Lower leg skin (tissue), 4 donors: ENCODE results near the gene TMEM243. TPM values are rescaled to one million over a fixed set of nuclear protein-coding genes. Genes with fewer than 3 reads are reported as not detected.

Experiments
- DNase-seq, 2 donors: peaks; one replicate each; pipeline ENCODE4 v3.0.0-alpha.2; 2019; ENCODE audit warnings: low spot score in 2 of 2
- H3K4me3 ChIP-seq: fragments of 200-600 bp; sonication (generic); 2 replicates; pipeline ENCODE4 v1.5.1; 2017; ENCODE audit warnings: mild to moderate bottlenecking, low read depth; ENCODE audit not compliant: poor library complexity, severe bottlenecking
- POLR2A ChIP-seq, 2 donors: fragments of 450-650 bp; IDR thresholded peaks; one replicate each; pipeline ENCODE4 v1.6.1; 2016 to 2017; ENCODE audit warnings: antibody characterized with exemption in 2 of 2, mild to moderate bottlenecking in 1 of 2, moderate library complexity in 1 of 2
- WGBS, 2 donors: methylation state at CpG; one replicate each; pipeline ENCODE4 v1.1.5; 2018; 5-methylcytosine and 5-hydroxymethylcytosine counted together
- intact Hi-C: fragments of 100-400 bp; cut with DNase I; formaldehyde crosslinking; loops from one replicate; pipeline ENCODE4 v1.15.0; 2023; ENCODE audit warnings: low total_unique reads
- total RNA-seq, 4 donors: library from RNA; depleted of rRNA; stranded (reverse); fragments of >200 nt; gene quantifications; one replicate each; pipeline ENCODE4 v1.1.0, GENCODE V29; 2016
- TF ChIP-seq, protein P1 (sequence below), 3 donors: fragments of 450-650 bp; IDR thresholded peaks; one replicate each; pipeline ENCODE4 v1.5.1; 2016; ENCODE audit warnings: antibody characterized with exemption in 3 of 3, mild to moderate bottlenecking in 3 of 3, moderate library complexity in 2 of 3

Gene TMEM243
- total RNA-seq, 4 donors from 2014 or later = 29.4 to 60.6 (median 38.0) TPM

GRCh38 chr7:87159538-87159937 is 60.0 kb downstream of the TMEM243 start:
- intact Hi-C loops = no loop called here
- 75 to 81% methylated on average over 2 of the region's 2 CpGs for WGBS, 2 donors
- no peak for TF ChIP-seq POLR2A (IDR thresholded peaks at IDR 0.05)
- TF ChIP-seq, protein P1, sequence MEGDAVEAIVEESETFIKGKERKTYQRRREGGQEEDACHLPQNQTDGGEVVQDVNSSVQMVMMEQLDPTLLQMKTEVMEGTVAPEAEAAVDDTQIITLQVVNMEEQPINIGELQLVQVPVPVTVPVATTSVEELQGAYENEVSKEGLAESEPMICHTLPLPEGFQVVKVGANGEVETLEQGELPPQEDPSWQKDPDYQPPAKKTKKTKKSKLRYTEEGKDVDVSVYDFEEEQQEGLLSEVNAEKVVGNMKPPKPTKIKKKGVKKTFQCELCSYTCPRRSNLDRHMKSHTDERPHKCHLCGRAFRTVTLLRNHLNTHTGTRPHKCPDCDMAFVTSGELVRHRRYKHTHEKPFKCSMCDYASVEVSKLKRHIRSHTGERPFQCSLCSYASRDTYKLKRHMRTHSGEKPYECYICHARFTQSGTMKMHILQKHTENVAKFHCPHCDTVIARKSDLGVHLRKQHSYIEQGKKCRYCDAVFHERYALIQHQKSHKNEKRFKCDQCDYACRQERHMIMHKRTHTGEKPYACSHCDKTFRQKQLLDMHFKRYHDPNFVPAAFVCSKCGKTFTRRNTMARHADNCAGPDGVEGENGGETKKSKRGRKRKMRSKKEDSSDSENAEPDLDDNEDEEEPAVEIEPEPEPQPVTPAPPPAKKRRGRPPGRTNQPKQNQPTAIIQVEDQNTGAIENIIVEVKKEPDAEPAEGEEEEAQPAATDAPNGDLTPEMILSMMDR (IDR thresholded peaks at IDR 0.05) = no peak
- H3K4me3 ChIP-seq = no peak overlapping the region
- DNase-seq = no peak

GRCh38 chr7:87156709-87157108 is 62.8 kb downstream of the TMEM243 start:
- DNase-seq = no peak
- TF ChIP-seq, protein P1 (IDR thresholded peaks at IDR 0.05) = no peak
- TF ChIP-seq POLR2A (IDR thresholded peaks at IDR 0.05) = no peak
- H3K4me3 ChIP-seq = no peak overlapping the region
- intact Hi-C loops = no loop called here
- WGBS, 2 donors = 52 to 57% methylated on average over 2 of the region's 2 CpGs

- no peak for DNase-seq
- intact Hi-C loops = no loop called here
- no peak for TF ChIP-seq POLR2A (IDR thresholded peaks at IDR 0.05)
- TF ChIP-seq, protein P1 (IDR thresholded peaks at IDR 0.05) = no peak
- WGBS, 2 donors = 77 to 88% methylated on average over 3 of the region's 3 CpGs
- no peak overlapping the region for H3K4me3 ChIP-seq
These were observed 63.7 kb downstream of the TMEM243 start for GRCh38 chr7:87155788-87156187.

DNA sequence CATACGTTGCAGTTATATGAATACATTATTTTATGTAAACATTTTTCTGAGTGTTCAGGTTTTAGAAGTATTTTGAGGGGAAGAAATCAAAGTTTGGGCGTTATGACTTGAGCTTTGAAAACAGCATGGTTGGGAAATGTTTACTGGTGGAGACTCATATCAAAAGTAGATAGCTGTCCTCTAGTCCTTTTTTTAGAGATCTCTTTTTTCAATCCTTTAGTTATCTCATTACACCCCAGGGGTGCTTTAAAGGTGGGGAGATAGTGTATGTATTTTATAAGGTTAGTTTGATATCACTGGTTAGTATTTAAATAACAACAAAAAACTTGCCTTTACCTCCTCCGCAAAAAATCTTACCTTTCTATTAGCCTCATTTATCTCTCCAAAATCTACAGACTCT is 65.0 kb downstream of the TMEM243 start:
- intact Hi-C loops = no loop called here
- TF ChIP-seq, protein P1 (IDR thresholded peaks at IDR 0.05) = no peak
- TF ChIP-seq POLR2A (IDR thresholded peaks at IDR 0.05) = no peak
- DNase-seq = no peak
- H3K4me3 ChIP-seq = no peak overlapping the region
- WGBS, 2 donors = 32 to 34% methylated on average over 3 of the region's 3 CpGs

- intact Hi-C loops = no loop called here
- H3K4me3 ChIP-seq = no peak overlapping the region
- WGBS, 2 donors = 31 to 36% methylated on average over 2 of the region's 2 CpGs
- DNase-seq = no peak
- TF ChIP-seq POLR2A (IDR thresholded peaks at IDR 0.05) = no peak
- TF ChIP-seq, protein P1 (IDR thresholded peaks at IDR 0.05) = no peak
These were observed 65.4 kb downstream of the TMEM243 start for GRCh38 chr7:87154166-87154565.

DNA sequence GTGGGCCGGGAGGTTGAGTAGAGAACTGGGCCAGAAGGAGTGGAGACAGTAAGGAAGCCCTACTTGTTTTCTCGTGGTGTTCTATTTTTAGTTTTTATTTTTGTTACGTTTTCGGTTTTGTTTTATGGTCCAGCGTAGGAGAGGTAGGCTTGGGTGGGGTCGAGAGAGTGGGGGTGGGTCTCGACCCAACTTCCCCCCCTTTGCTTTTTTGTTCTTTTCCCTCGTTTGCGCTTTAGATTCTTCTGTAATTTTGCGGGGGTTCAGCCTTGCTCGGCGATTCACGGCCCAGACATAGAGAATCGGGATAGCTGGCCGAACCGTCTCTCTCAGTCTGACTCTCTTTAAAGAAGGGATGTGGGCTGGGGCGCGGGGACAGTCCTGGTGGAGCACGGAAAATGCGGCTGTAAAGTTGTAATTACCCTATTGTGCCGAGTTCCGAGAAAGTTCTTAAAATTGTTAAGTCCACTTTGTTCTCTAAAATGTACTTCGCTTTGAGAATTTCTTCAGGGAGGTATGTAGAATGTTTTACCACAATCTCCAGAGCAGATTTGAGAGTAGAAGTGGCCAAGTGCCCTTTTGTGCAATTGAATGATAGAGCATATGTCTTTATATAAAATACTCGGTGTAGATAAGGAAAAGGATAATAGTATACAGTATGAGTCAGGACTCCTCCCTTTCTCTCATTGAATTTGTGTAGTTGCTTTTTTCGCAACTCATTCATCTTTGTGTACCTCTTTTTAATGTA is 66.5 kb downstream of the TMEM243 start:
- peak; percentile 45 to 87 for DNase-seq
- H3K4me3 ChIP-seq = peak overlapping the region; percentile 51
- 0 to 1% methylated on average over 25 of the region's 25 CpGs for WGBS, 2 donors
- TF ChIP-seq, protein P1 (IDR thresholded peaks at IDR 0.05) = no peak
- TF ChIP-seq POLR2A (IDR thresholded peaks at IDR 0.05) = no peak
- intact Hi-C loops = no loop called here
